Measurements from ENCODE around the gene GDPGP1.

DNA sequence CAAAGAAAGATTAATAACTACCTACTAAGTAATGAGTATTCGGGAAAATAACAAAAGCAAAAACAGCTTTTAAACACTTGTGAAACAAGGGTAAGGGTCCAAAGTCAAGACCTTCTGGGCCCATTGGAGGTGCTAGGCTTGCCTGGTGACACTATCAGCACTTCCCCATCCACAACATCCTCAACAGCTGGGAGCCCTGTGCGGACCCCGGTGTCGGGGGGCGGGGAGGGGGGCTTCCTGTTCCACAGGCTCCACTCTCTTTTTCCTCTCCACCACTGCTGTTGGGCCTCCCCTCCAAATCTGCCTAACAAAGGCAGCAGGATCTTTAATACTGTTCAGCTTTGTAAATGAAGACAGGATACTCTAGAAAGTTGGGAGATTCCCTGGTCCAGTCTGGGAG is 53.1 kb downstream of the GDPGP1 start:
- TF ChIP-seq, protein P1, sequence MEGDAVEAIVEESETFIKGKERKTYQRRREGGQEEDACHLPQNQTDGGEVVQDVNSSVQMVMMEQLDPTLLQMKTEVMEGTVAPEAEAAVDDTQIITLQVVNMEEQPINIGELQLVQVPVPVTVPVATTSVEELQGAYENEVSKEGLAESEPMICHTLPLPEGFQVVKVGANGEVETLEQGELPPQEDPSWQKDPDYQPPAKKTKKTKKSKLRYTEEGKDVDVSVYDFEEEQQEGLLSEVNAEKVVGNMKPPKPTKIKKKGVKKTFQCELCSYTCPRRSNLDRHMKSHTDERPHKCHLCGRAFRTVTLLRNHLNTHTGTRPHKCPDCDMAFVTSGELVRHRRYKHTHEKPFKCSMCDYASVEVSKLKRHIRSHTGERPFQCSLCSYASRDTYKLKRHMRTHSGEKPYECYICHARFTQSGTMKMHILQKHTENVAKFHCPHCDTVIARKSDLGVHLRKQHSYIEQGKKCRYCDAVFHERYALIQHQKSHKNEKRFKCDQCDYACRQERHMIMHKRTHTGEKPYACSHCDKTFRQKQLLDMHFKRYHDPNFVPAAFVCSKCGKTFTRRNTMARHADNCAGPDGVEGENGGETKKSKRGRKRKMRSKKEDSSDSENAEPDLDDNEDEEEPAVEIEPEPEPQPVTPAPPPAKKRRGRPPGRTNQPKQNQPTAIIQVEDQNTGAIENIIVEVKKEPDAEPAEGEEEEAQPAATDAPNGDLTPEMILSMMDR (conservative IDR thresholded peaks at IDR 0.05; ENCODE audit: low read depth, low read length) = no peak
- TF ChIP-seq EZH2 (IDR thresholded peaks at IDR 0.05; ENCODE audit: low read length, unreplicated experiment) = no peak
